Neural crest cell (in vitro differentiated cells): ENCODE data around the gene NLGN1. TPM values are rescaled to one million over a fixed set of nuclear protein-coding genes. Genes with fewer than 3 reads are reported as not detected.

Experiments
- DNase-seq: peaks from one replicate; pipeline ENCODE4 v3.0.0; 2021; ENCODE audit warnings: low read depth, mixed read lengths, low spot score
- H3K27ac Mint-ChIP-seq: one replicate; pipeline ENCODE4 v1.8.0; 2021; ENCODE audit warnings: mild to moderate bottlenecking, mixed read lengths; ENCODE audit not compliant: unreplicated experiment
- H3K27me3 Mint-ChIP-seq: 2 replicates; pipeline ENCODE4 v1.8.0; 2021; ENCODE audit warnings: low read depth, mild to moderate bottlenecking, mixed read lengths
- H3K36me3 Mint-ChIP-seq: 2 replicates; pipeline ENCODE4 v1.8.0; 2021; ENCODE audit warnings: low read depth, mild to moderate bottlenecking, mixed read lengths
- H3K4me1 Mint-ChIP-seq: 2 replicates; pipeline ENCODE4 v1.8.0; 2021; ENCODE audit warnings: mixed read lengths
- H3K4me3 Mint-ChIP-seq: one replicate; pipeline ENCODE4 v1.8.0; 2021; ENCODE audit warnings: mild to moderate bottlenecking, mixed read lengths
- H3K9me3 Mint-ChIP-seq: 2 replicates; pipeline ENCODE4 v1.8.0; 2021; ENCODE audit warnings: mixed read lengths
- CTCF ChIP-seq: fragments of 200-600 bp; sonication (generic); conservative IDR thresholded peaks from 2 replicates; pipeline ENCODE4 v1.5.0; 2021; ENCODE audit warnings: antibody characterized with exemption, mild to moderate bottlenecking
- total RNA-seq: library from RNA; stranded (reverse); gene quantifications from 2 replicates; pipeline ENCODE4 v1.2.1, GENCODE V29; 2021

NLGN1 gene
- total RNA-seq, 1 donor from 2014 or later, result 20.0 TPM

DNA sequence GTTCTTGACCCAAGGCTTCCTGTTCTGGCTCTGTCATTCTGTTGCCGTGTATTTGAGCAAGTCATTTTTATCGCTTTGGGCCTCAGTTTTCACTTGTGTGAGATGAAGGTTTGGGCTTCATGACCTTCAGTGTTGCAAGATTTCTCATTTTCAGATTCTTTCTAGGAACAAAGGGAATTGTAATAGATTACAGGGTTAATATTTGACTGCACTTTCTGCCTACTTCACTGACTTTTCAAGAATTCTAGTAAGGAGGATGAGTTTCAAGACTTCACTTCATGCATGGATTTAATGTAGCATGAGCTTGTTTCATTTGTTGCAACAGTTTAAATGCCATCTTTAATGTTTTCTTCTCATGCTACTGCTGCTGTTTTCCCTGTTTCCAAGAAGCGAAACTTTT is 226.5 kb downstream of the NLGN1 start:
- Mint-ChIP-seq H3K9me3 (peaks cover 3% of the 10 kb centered on the region), H3K36me3 (peaks cover 2% of the 10 kb centered on the region), H3K27ac (no peak overlapping the region), H3K4me1 (peaks cover 17% of the 10 kb centered on the region), H3K27me3 (no peaks in the 10 kb centered on the region), H3K4me3 (no peak overlapping the region)
- TF ChIP-seq CTCF, result no peak
- DNase-seq, result no peak

DNA sequence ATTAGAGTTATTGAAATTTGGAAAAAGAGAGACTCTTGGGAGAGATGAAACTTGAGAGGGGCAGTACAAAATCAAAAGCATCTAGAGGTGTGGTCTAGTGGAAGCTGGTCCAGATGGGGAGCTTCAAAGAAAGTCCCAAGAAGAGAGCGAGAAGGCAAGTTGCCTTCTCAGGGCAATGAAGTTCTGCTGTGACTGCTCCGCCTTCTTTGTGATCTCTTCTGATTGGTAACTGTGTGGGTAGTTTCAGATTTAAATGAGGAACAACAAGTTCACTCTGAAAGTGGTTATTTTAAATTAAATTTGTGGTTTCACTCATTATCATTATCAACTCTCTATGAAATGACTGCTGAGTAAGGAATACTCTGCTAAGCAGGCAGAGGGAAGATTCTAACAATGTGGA is 233.3 kb downstream of the NLGN1 start:
- peaks cover 4% of the 10 kb centered on the region for H3K4me1 Mint-ChIP-seq
- H3K4me3 Mint-ChIP-seq, result no peak overlapping the region
- no peaks in the 10 kb centered on the region for H3K27me3 Mint-ChIP-seq

GRCh38 chr3:173632945-173633344 is 235.4 kb downstream of the NLGN1 start:
- no peak overlapping the region for H3K27ac Mint-ChIP-seq
- H3K4me1 Mint-ChIP-seq, result peaks cover 1% of the 10 kb centered on the region
- no peaks in the 10 kb centered on the region for H3K27me3 Mint-ChIP-seq
- H3K36me3 Mint-ChIP-seq, result no peaks in the 10 kb centered on the region
- no peaks in the 10 kb centered on the region for H3K9me3 Mint-ChIP-seq
- no peak overlapping the region for H3K4me3 Mint-ChIP-seq
- TF ChIP-seq CTCF, result no peak
- DNase-seq, result no peak

More for the DNA sequence above, 233.3 kb downstream of the NLGN1 start:
- no peaks in the 10 kb centered on the region for H3K9me3 Mint-ChIP-seq
- DNase-seq, result no peak
- no peak for TF ChIP-seq CTCF
- H3K27ac Mint-ChIP-seq, result no peak overlapping the region
- no peaks in the 10 kb centered on the region for H3K36me3 Mint-ChIP-seq

DNA sequence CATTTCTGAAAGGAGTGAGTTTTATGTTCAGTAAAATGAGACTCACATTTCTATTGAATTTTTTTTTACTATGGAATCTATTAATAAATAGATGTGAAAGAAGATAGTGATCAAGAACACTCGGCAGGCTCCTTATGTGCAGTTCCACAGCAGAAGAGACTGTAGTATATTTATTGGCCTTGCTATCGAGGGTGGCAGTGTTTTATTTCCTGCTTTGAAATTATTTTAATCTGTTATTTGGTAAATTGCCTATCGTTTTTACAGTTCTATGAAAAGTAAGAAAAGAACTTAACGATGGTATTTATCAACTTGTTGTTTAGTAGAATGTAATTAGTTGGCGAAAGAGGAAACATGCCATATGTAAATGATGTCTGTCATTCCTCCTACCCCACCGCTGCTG is 238.3 kb downstream of the NLGN1 start:
- TF ChIP-seq CTCF, result no peak
- Mint-ChIP-seq H3K9me3 (no peaks in the 10 kb centered on the region), H3K27me3 (no peaks in the 10 kb centered on the region), H3K27ac (no peak overlapping the region), H3K4me3 (no peak overlapping the region), H3K4me1 (peaks cover 4% of the 10 kb centered on the region), H3K36me3 (no peaks in the 10 kb centered on the region)
- DNase-seq, result no peak

DNA sequence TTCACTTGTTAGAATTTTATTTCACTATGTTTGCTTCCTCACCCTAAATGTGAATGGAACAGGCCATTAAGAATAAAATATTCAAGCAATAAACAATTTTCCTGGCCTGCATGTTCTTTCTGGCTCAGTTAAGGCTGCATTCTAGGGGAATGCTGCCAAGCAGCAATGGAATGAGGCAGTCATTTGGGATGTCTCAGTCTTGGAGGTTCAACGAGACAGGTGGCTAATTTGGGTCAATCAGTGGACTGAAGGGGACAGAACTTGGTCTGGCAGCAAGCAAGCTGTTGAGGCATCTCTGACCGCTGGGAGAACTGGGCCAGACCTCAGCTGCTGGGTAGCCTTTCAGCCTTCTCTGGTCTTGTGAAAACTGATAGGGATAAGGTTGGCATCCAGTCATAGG is 241.6 kb downstream of the NLGN1 start:
- TF ChIP-seq CTCF, result no peak
- Mint-ChIP-seq H3K9me3 (no peaks in the 10 kb centered on the region), H3K27me3 (no peaks in the 10 kb centered on the region), H3K36me3 (no peaks in the 10 kb centered on the region), H3K27ac (peak overlapping the region; percentile 55), H3K4me3 (no peak overlapping the region), H3K4me1 (peaks cover 4% of the 10 kb centered on the region)
- DNase-seq, result no peak

GRCh38 chr3:173641696-173642095 is 244.2 kb downstream of the NLGN1 start:
- peaks cover 4% of the 10 kb centered on the region for H3K4me1 Mint-ChIP-seq
- DNase-seq, result no peak
- peaks cover 4% of the 10 kb centered on the region for H3K36me3 Mint-ChIP-seq
- H3K27ac Mint-ChIP-seq, result no peak overlapping the region
- H3K4me3 Mint-ChIP-seq, result no peak overlapping the region
- no peaks in the 10 kb centered on the region for H3K9me3 Mint-ChIP-seq
- H3K27me3 Mint-ChIP-seq, result no peaks in the 10 kb centered on the region
- no peak for TF ChIP-seq CTCF
